Suprapubic skin (tissue), 4 donors: ENCODE results near the gene VPS39. TPM values are rescaled to one million over a fixed set of nuclear protein-coding genes. Genes with fewer than 3 reads are reported as not detected.

Experiments
- DNase-seq, 2 donors: peaks; one replicate each; pipeline ENCODE4 v3.0.0-alpha.2; 2019; ENCODE audit warnings: low spot score in 2 of 2
- H3K27ac ChIP-seq: fragments of 200-600 bp; sonication (generic); one replicate; pipeline ENCODE4 v1.5.1; 2019
- H3K27me3 ChIP-seq: fragments of 200-600 bp; sonication (generic); one replicate; pipeline ENCODE4 v1.5.1; 2019
- H3K36me3 ChIP-seq: fragments of 200-600 bp; sonication (generic); one replicate; pipeline ENCODE4 v1.5.1; 2019
- H3K4me1 ChIP-seq: fragments of 200-600 bp; sonication (generic); one replicate; pipeline ENCODE4 v1.5.1; 2019
- H3K4me3 ChIP-seq: fragments of 200-600 bp; sonication (generic); one replicate; pipeline ENCODE4 v1.5.1; 2019; ENCODE audit warnings: mild to moderate bottlenecking
- H3K9me3 ChIP-seq: fragments of 200-600 bp; sonication (generic); one replicate; pipeline ENCODE4 v1.5.1; 2019
- CTCF ChIP-seq, 2 donors: fragments of 200-600 bp in 1 of 2; fragments of 450-650 bp in 1 of 2; sonication (generic) in 1 of 2; IDR thresholded peaks; one replicate each; pipeline ENCODE4 v1.5.1; 2016 to 2019; ENCODE audit warnings: antibody characterized with exemption in 2 of 2, mild to moderate bottlenecking in 1 of 2, moderate library complexity in 1 of 2
- EP300 ChIP-seq: sonication (generic); formaldehyde crosslinking; IDR thresholded peaks from one replicate; pipeline ENCODE4 v1.6.1; 2017; ENCODE audit warnings: antibody characterized with exemption
- POLR2A ChIP-seq, 2 donors: fragments of 450-650 bp; IDR thresholded peaks; one replicate each; pipeline ENCODE4 v1.6.1; 2017; ENCODE audit warnings: antibody characterized with exemption in 2 of 2, mild to moderate bottlenecking in 2 of 2, moderate library complexity in 2 of 2
- POLR2AphosphoS5 ChIP-seq, 3 donors: sonication (generic); formaldehyde crosslinking; IDR thresholded peaks; one replicate each; pipeline ENCODE4 v1.6.1; 2017; ENCODE audit warnings: antibody characterized with exemption in 3 of 3
- WGBS: methylation state at CpG from one replicate; pipeline ENCODE4 v1.1.5; 2018; 5-methylcytosine and 5-hydroxymethylcytosine counted together
- total RNA-seq, 4 donors: library from RNA; depleted of rRNA; stranded (reverse); fragments of >200 nt; gene quantifications; one replicate each; pipeline ENCODE4 v1.1.0, GENCODE V29; 2016

VPS39 gene
- total RNA-seq, 4 donors from 2014 or later, result 44.9 to 158 (median 74.4) TPM

- Histone ChIP-seq H3K36me3 (no peaks in the 10 kb centered on the region), H3K4me1 (peaks cover 12% of the 10 kb centered on the region)
- TF ChIP-seq EP300, result no peak
- no peak for TF ChIP-seq POLR2A (IDR thresholded peaks at IDR 0.05)
- TF ChIP-seq CTCF (IDR thresholded peaks at IDR 0.05), result no peak
- TF ChIP-seq POLR2AphosphoS5 (IDR thresholded peaks at IDR 0.05), result no peak
Observed at GRCh38 chr15:42141795-42142667, 66.1 kb downstream of the VPS39 start.

GRCh38 chr15:42141246-42141645 lies 66.9 kb downstream of the VPS39 start:
- WGBS, result 83% methylated on average over 7 of the region's 7 CpGs
- TF ChIP-seq EP300, result no peak
- no peak for TF ChIP-seq CTCF (IDR thresholded peaks at IDR 0.05)
- TF ChIP-seq POLR2AphosphoS5 (IDR thresholded peaks at IDR 0.05), result no peak
- TF ChIP-seq POLR2A (IDR thresholded peaks at IDR 0.05), result no peak
- peak; percentile 21 to 43 for DNase-seq
- Histone ChIP-seq H3K36me3 (no peaks in the 10 kb centered on the region), H3K27me3 (no peaks in the 10 kb centered on the region), H3K4me3 (no peak overlapping the region), H3K27ac (no peak overlapping the region), H3K4me1 (peaks cover 8% of the 10 kb centered on the region), H3K9me3 (no peaks in the 10 kb centered on the region)

More at GRCh38 chr15:42141795-42142667, 66.1 kb downstream of the VPS39 start:
- Histone ChIP-seq H3K27ac (no peak overlapping the region), H3K4me3 (no peak overlapping the region), H3K27me3 (no peaks in the 10 kb centered on the region), H3K9me3 (no peaks in the 10 kb centered on the region)
- peak; percentile 53 to 56 for DNase-seq
- WGBS, result 81% methylated on average over 8 of the region's 21 CpGs

- 87% methylated on average over 7 of the region's 8 CpGs for WGBS
- Histone ChIP-seq H3K4me3 (no peak overlapping the region), H3K36me3 (no peaks in the 10 kb centered on the region), H3K9me3 (no peaks in the 10 kb centered on the region), H3K4me1 (peaks cover 8% of the 10 kb centered on the region), H3K27me3 (no peaks in the 10 kb centered on the region), H3K27ac (no peak overlapping the region)
- no peak for TF ChIP-seq CTCF (IDR thresholded peaks at IDR 0.05)
- TF ChIP-seq POLR2AphosphoS5 (IDR thresholded peaks at IDR 0.05), result no peak
- no peak for TF ChIP-seq POLR2A (IDR thresholded peaks at IDR 0.05)
- no peak for TF ChIP-seq EP300
- peak; percentile 53 to 69 for DNase-seq
Observed at GRCh38 chr15:42140383-42141070, 67.6 kb downstream of the VPS39 start.

DNA sequence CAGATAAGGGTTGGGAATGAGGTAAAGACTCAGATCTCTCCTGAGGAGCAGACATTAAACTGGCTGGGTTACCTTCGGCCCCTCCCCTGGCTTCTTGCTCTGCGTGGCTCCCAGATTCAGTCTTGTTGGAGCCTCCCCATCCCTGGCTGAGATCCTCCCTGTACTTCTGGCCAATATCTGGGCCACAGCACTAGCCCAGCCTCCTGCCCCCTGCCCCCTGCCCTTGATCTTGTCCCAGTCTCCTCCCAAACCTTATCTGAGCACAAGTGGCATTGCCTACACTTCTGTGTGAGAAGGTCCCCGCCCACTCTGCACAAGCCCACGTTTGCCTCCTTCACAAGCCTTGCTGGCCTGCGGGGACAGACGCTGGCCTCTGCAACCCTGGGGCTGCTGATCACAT lies 68.5 kb downstream of the VPS39 start:
- Histone ChIP-seq H3K27me3 (no peaks in the 10 kb centered on the region), H3K9me3 (no peaks in the 10 kb centered on the region), H3K36me3 (no peaks in the 10 kb centered on the region), H3K27ac (no peak overlapping the region), H3K4me3 (no peak overlapping the region), H3K4me1 (peaks cover 8% of the 10 kb centered on the region)
- peak; percentile 44 to 50 for DNase-seq
- WGBS, result 67% methylated on average over 6 of the region's 6 CpGs
- no peak for TF ChIP-seq CTCF (IDR thresholded peaks at IDR 0.05)
- TF ChIP-seq POLR2A (IDR thresholded peaks at IDR 0.05), result no peak
- no peak for TF ChIP-seq POLR2AphosphoS5 (IDR thresholded peaks at IDR 0.05)
- TF ChIP-seq EP300, result no peak

DNA sequence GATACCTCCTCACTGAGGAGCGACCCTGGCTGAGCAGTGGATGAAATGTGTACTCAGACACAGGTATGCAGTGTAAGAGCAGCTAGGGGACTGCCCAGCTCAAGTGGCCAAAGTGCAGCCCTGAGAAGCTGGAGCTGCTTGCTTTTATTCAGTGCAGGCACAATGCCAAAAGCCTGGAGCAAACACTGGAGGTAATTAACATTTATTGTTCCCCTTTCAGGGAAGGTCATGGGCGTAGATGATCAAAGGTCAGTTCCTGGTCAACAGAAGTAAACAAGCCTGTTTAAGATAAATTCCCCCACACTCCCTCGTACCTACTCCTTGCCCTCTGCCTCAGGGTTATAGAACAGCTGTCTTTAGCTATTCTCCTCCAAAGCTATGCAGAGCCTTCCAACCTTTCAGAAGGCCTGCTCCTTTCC lies 69.1 kb downstream of the VPS39 start:
- 51% methylated on average over 3 of the region's 3 CpGs for WGBS

More for the DNA sequence above, 69.1 kb downstream of the VPS39 start:
- Histone ChIP-seq H3K27me3 (no peaks in the 10 kb centered on the region), H3K36me3 (no peaks in the 10 kb centered on the region), H3K4me3 (no peak overlapping the region), H3K4me1 (peaks cover 8% of the 10 kb centered on the region), H3K27ac (no peak overlapping the region), H3K9me3 (no peaks in the 10 kb centered on the region)
- no peak for TF ChIP-seq CTCF (IDR thresholded peaks at IDR 0.05)
- no peak for TF ChIP-seq EP300
- TF ChIP-seq POLR2A (IDR thresholded peaks at IDR 0.05), result no peak
- TF ChIP-seq POLR2AphosphoS5 (IDR thresholded peaks at IDR 0.05), result no peak
- peak; percentile 45 to 59 for DNase-seq
